Measurements from ENCODE around the gene CRHR1.

CRHR1 gene

DNA sequence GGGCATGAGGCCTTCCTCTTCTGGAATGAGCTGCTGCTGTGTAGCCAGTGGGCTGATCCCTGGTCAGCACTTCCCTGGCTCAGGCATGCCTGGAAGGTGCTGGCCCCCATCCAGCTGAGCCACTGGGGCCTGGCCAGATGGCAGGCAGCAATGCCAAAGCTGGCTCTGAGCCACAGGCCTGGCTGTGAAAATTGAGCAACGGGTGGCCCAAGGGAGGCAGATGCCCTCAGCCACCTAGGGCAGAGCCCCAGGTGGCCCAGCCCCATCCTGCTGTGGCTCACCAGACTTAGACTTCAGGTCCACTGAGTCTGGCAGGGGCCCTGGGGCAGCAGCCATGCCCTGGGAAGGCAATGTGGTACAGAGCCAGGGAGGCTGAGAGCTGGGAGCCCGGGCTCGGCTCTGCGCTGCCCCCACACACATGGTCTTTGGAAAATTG is 8.5 kb upstream of the CRHR1 start:
- no peak overlapping the region for H2AFZ ChIP-seq (ENCODE audit: low read depth, low read length, severe bottlenecking)
- H3K9me3 ChIP-seq (ENCODE audit: insufficient read depth, low read length), result no peaks in the 10 kb centered on the region
- H3K79me2 ChIP-seq (ENCODE audit: insufficient read depth, low read length), result no peaks in the 10 kb centered on the region
- H3K27me3 ChIP-seq (ENCODE audit: low read length), result no peaks in the 10 kb centered on the region
- H3K36me3 ChIP-seq (ENCODE audit: low read length), result no peaks in the 10 kb centered on the region
- H4K20me1 ChIP-seq (ENCODE audit: low read depth, low read length), result no peaks in the 10 kb centered on the region
- no peak overlapping the region for H3K4me2 ChIP-seq (ENCODE audit: low read depth, low read length, poor library complexity, severe bottlenecking)
- H3F3A ChIP-seq (ENCODE audit: insufficient read depth), result no peaks in the 10 kb centered on the region
- no peak overlapping the region for H3K27ac ChIP-seq (ENCODE audit: low read depth, low read length)
- TF ChIP-seq EZH2phosphoT487 (conservative IDR thresholded peaks at IDR 0.05; ENCODE audit: low read length), result no peak
- TF ChIP-seq, protein P1, sequence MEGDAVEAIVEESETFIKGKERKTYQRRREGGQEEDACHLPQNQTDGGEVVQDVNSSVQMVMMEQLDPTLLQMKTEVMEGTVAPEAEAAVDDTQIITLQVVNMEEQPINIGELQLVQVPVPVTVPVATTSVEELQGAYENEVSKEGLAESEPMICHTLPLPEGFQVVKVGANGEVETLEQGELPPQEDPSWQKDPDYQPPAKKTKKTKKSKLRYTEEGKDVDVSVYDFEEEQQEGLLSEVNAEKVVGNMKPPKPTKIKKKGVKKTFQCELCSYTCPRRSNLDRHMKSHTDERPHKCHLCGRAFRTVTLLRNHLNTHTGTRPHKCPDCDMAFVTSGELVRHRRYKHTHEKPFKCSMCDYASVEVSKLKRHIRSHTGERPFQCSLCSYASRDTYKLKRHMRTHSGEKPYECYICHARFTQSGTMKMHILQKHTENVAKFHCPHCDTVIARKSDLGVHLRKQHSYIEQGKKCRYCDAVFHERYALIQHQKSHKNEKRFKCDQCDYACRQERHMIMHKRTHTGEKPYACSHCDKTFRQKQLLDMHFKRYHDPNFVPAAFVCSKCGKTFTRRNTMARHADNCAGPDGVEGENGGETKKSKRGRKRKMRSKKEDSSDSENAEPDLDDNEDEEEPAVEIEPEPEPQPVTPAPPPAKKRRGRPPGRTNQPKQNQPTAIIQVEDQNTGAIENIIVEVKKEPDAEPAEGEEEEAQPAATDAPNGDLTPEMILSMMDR (IDR thresholded peaks at IDR 0.05; ENCODE audit: insufficient read depth, low read length, poor library complexity, severe bottlenecking), result no peak
- H3K4me3 ChIP-seq (ENCODE audit: insufficient read depth, low read length, poor library complexity, severe bottlenecking), result no peak overlapping the region
- H3K9me2 ChIP-seq (replicated peaks; ENCODE audit: insufficient read depth, low read length), result no peaks in the 10 kb centered on the region
- H3K9ac ChIP-seq (ENCODE audit: low read length), result no peak overlapping the region

DNA sequence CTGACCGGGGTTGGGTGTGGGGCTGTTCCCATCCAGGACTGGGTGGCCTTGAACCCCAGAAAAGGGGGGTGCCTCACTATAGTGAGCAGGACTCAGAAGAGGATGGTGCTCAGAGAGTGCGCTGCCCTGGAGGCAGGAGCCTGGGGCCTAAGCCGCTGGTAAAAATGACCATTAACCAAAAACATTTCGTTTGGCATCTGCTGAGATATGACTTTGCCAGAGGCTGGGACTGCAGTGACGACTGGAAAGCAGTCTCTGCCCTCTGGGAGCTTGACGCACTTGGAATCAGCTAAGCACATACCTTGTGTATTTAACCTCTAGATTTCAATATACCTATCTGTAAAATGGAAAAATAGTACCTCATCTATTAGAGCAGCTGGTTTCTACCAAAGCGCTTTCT is 7.2 kb upstream of the CRHR1 start:
- H3K36me3 ChIP-seq (ENCODE audit: low read length), result no peaks in the 10 kb centered on the region
- H4K20me1 ChIP-seq (ENCODE audit: low read depth, low read length), result no peaks in the 10 kb centered on the region
- H3K27me3 ChIP-seq (ENCODE audit: low read length), result no peaks in the 10 kb centered on the region
- H3K9me2 ChIP-seq (replicated peaks; ENCODE audit: insufficient read depth, low read length), result no peaks in the 10 kb centered on the region
- H3K79me2 ChIP-seq (ENCODE audit: insufficient read depth, low read length), result no peaks in the 10 kb centered on the region
- no peak overlapping the region for H2AFZ ChIP-seq (ENCODE audit: low read depth, low read length, severe bottlenecking)
- H3F3A ChIP-seq (ENCODE audit: insufficient read depth), result no peaks in the 10 kb centered on the region
- no peak overlapping the region for H3K27ac ChIP-seq (ENCODE audit: low read depth, low read length)
- no peak overlapping the region for H3K4me2 ChIP-seq (ENCODE audit: low read depth, low read length, poor library complexity, severe bottlenecking)
- no peaks in the 10 kb centered on the region for H3K9me3 ChIP-seq (ENCODE audit: insufficient read depth, low read length)
- TF ChIP-seq, protein P1 (IDR thresholded peaks at IDR 0.05; ENCODE audit: insufficient read depth, low read length, poor library complexity, severe bottlenecking), result no peak
- no peak for TF ChIP-seq EZH2phosphoT487 (conservative IDR thresholded peaks at IDR 0.05; ENCODE audit: low read length)
- H3K4me3 ChIP-seq (ENCODE audit: insufficient read depth, low read length, poor library complexity, severe bottlenecking), result no peak overlapping the region
- no peak overlapping the region for H3K9ac ChIP-seq (ENCODE audit: low read length)

DNA sequence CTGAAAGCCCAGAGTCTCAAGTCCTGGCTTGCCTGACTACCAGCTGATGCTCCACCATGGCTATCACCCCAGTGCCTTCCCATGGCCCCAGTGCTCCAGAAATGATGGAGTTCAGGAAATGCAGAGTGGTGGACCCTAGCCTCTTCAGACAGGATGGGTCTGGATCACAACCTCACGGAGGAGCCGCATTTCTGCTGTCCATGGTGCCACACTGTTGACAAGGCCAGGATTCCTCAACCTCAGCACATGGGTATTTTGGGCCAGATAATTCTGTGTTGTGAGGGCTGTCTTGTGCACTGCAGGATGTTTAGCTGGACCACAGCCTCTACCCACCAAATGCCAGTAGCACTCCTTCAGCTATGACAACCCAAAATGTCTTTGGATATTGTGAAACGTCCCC is 6.7 kb upstream of the CRHR1 start:
- no peaks in the 10 kb centered on the region for H3K36me3 ChIP-seq (ENCODE audit: low read length)
- no peaks in the 10 kb centered on the region for H3K9me3 ChIP-seq (ENCODE audit: insufficient read depth, low read length)
- no peak overlapping the region for H3K27ac ChIP-seq (ENCODE audit: low read depth, low read length)
- no peaks in the 10 kb centered on the region for H3F3A ChIP-seq (ENCODE audit: insufficient read depth)
- H3K4me2 ChIP-seq (ENCODE audit: low read depth, low read length, poor library complexity, severe bottlenecking), result no peak overlapping the region
- H3K79me2 ChIP-seq (ENCODE audit: insufficient read depth, low read length), result no peaks in the 10 kb centered on the region
- no peaks in the 10 kb centered on the region for H4K20me1 ChIP-seq (ENCODE audit: low read depth, low read length)
- no peak overlapping the region for H2AFZ ChIP-seq (ENCODE audit: low read depth, low read length, severe bottlenecking)
- H3K4me3 ChIP-seq (ENCODE audit: insufficient read depth, low read length, poor library complexity, severe bottlenecking), result no peak overlapping the region
- H3K27me3 ChIP-seq (ENCODE audit: low read length), result no peaks in the 10 kb centered on the region
- no peaks in the 10 kb centered on the region for H3K9me2 ChIP-seq (replicated peaks; ENCODE audit: insufficient read depth, low read length)
- no peak overlapping the region for H3K9ac ChIP-seq (ENCODE audit: low read length)
- TF ChIP-seq, protein P1 (IDR thresholded peaks at IDR 0.05; ENCODE audit: insufficient read depth, low read length, poor library complexity, severe bottlenecking), result no peak
- no peak for TF ChIP-seq EZH2phosphoT487 (conservative IDR thresholded peaks at IDR 0.05; ENCODE audit: low read length)
